DOHH2 (cell line): ENCODE measurements around the gene RAET1E.

Experiments
- CTCF ChIP-seq: fragments of 200-600 bp; sonication (generic); IDR thresholded peaks from one replicate; pipeline ENCODE4 v1.5.1; 2014; ENCODE audit warnings: antibody characterized with exemption, mild to moderate bottlenecking, low read depth, low read length; ENCODE audit not compliant: poor library complexity, severe bottlenecking
- EZH2phosphoT487 ChIP-seq: fragments of 200-600 bp; sonication (generic); IDR thresholded peaks from 2 replicates; pipeline ENCODE4 v1.6.1; 2017; ENCODE audit warnings: borderline replicate concordance, mild to moderate bottlenecking, antibody characterized with exemption, low read length, moderate library complexity, mixed read lengths

- TF ChIP-seq CTCF: no peak
- no peak for TF ChIP-seq EZH2phosphoT487
These were observed 8.5 kb upstream of the RAET1E start for GRCh38 chr6:149906405-149906804.
